Body of pancreas (tissue), 4 donors: Measurements from ENCODE around the gene KRTAP12-4.

ENCODE experiments used
- CTCF ChIP-seq, 7 experiments: fragments of 450-650 bp in 4 of 7; fragments of 200-600 bp in 3 of 7; sonication (generic) in 3 of 7; IDR thresholded peaks; one replicate each; pipeline ENCODE4 v1.5.1; 2016 to 2019; ENCODE audit warnings: antibody characterized with exemption in 7 of 7
- POLR2A ChIP-seq, 3 donors: fragments of 450-650 bp; IDR thresholded peaks; one replicate each; pipeline ENCODE4 v1.6.1; 2016; ENCODE audit warnings: antibody characterized with exemption in 3 of 3, mild to moderate bottlenecking in 2 of 3

- no peak for TF ChIP-seq POLR2A (IDR thresholded peaks at IDR 0.05)
- no peak for TF ChIP-seq CTCF (IDR thresholded peaks at IDR 0.05)
Measured at GRCh38 chr21:44630440-44630839, 24.0 kb downstream of the KRTAP12-4 start.
